ENCODE results near the gene EXD3. TPM values are rescaled to one million over a fixed set of nuclear protein-coding genes. Genes with fewer than 3 reads are reported as not detected.

Gene EXD3
- total and polyA plus RNA-seq, 2 of the 13 experiments (the other 11 are each of a cell fraction or from before 2014, with no cell fraction given) = 2.7 to 4.8 TPM

GRCh38 chr9:137441289-137441934 is 18.4 kb upstream of the EXD3 start, which contains the start of gene ENTPD8 (continued):
- TF ChIP-seq ZNF512B (CRISPR knock-in tag; IDR thresholded peaks at IDR 0.05; ENCODE audit: borderline replicate concordance) (no peak), DNMT1 (CRISPR knock-in tag; IDR thresholded peaks at IDR 0.05) (no peak), POGZ (CRISPR knock-in tag; IDR thresholded peaks at IDR 0.05) (peak; percentile 32; the same call in 1 of the 2 replicates), SALL1 (CRISPR knock-in tag; IDR thresholded peaks at IDR 0.05) (peak; percentile 37; the same call in 1 of the 2 replicates), RXRA (CRISPR knock-in tag; IDR thresholded peaks at IDR 0.05) (peak; percentile 83; the same call in 1 of the 2 replicates), E2F1 (CRISPR knock-in tag; IDR thresholded peaks at IDR 0.05) (peak; percentile 57; the same call in 1 of the 2 replicates), SMC3 (IDR thresholded peaks at IDR 0.05; ENCODE audit: low read length) (no peak), ZNF616 (CRISPR knock-in tag; IDR thresholded peaks at IDR 0.05; ENCODE audit: low read depth) (no peak), CREB3 (CRISPR knock-in tag; IDR thresholded peaks at IDR 0.05) (no peak), SIX4 (CRISPR knock-in tag; IDR thresholded peaks at IDR 0.05) (0 out of 2 replicates have a peak, but pooled peaks have one; percentile 26), ZNF709 (CRISPR knock-in tag; IDR thresholded peaks at IDR 0.05) (peak; percentile 25; the same call in 1 of the 2 replicates), HNF1B (CRISPR knock-in tag; IDR thresholded peaks at IDR 0.05) (peak; percentile 89), MLX (CRISPR knock-in tag; IDR thresholded peaks at IDR 0.05) (no peak), ARID4A (CRISPR knock-in tag; IDR thresholded peaks at IDR 0.05; ENCODE audit: borderline replicate concordance) (peak; percentile 78; the same call in 1 of the 2 replicates), KDM6A (CRISPR knock-in tag; IDR thresholded peaks at IDR 0.05; ENCODE audit: low read depth) (peak; percentile 36; the same call in 1 of the 2 replicates)
